KBM-7 (cell line): ENCODE measurements around the gene PRKAG2.

Experiments
- DNase-seq: peaks from one replicate; pipeline ENCODE4 v3.0.0-alpha.2; 2015
- in situ Hi-C: fragments of 300-500 bp; cut with MboI; formaldehyde crosslinking; loops from 2 replicates; pipeline ENCODE4 v1.14.3; 2020; ENCODE audit warnings: low sequenced_read_pairs, low pct_unique_long_range_greater_than_20kb, mixed read lengths

Gene PRKAG2

GRCh38 chr7:151814400-151815009 lies 62.4 kb downstream of the PRKAG2 start:
- no peak for DNase-seq
- in situ Hi-C loops = no loop called here

GRCh38 chr7:151813997-151814396 lies 62.9 kb downstream of the PRKAG2 start:
- no peak for DNase-seq
- in situ Hi-C loops = no loop called here

- peak; percentile 33 for DNase-seq
- in situ Hi-C loops = no loop called here
These were observed 63.5 kb downstream of the PRKAG2 start for GRCh38 chr7:151813445-151813844.

- in situ Hi-C loops = no loop called here
- DNase-seq = no peak
These were observed 63.9 kb downstream of the PRKAG2 start for GRCh38 chr7:151812967-151813366.

- in situ Hi-C loops = no loop called here
- DNase-seq = no peak
These were observed 66.3 kb downstream of the PRKAG2 start for GRCh38 chr7:151810441-151811232.

- no peak for DNase-seq
- in situ Hi-C loops = no loop called here
These were observed 67.1 kb downstream of the PRKAG2 start for GRCh38 chr7:151809864-151810170.

- in situ Hi-C loops = no loop called here
- no peak for DNase-seq
These were observed 67.6 kb downstream of the PRKAG2 start for GRCh38 chr7:151809146-151809863.

GRCh38 chr7:151808400-151809145 lies 68.3 kb downstream of the PRKAG2 start:
- no peak for DNase-seq
- in situ Hi-C loops = no loop called here

- DNase-seq = no peak
- in situ Hi-C loops = no loop called here
These were observed 69.1 kb downstream of the PRKAG2 start for GRCh38 chr7:151807846-151808245.

GRCh38 chr7:151806952-151807775 lies 69.8 kb downstream of the PRKAG2 start:
- in situ Hi-C loops = no loop called here
- DNase-seq = no peak

GRCh38 chr7:151806204-151806603 lies 70.7 kb downstream of the PRKAG2 start:
- in situ Hi-C loops = no loop called here
- no peak for DNase-seq

- DNase-seq = no peak
- in situ Hi-C loops = no loop called here
These were observed 71.7 kb downstream of the PRKAG2 start for GRCh38 chr7:151805191-151805590.

GRCh38 chr7:151804756-151805155 lies 72.2 kb downstream of the PRKAG2 start:
- DNase-seq = no peak
- in situ Hi-C loops = no loop called here

GRCh38 chr7:151803841-151804240 lies 73.1 kb downstream of the PRKAG2 start:
- in situ Hi-C loops = no loop called here
- no peak for DNase-seq

GRCh38 chr7:151802469-151802846 lies 74.5 kb downstream of the PRKAG2 start:
- in situ Hi-C loops = no loop called here
- no peak for DNase-seq

- in situ Hi-C loops = no loop called here
These were observed 75.0 kb downstream of the PRKAG2 start for GRCh38 chr7:151801782-151802468.

GRCh38 chr7:151801291-151801690 lies 75.6 kb downstream of the PRKAG2 start:
- in situ Hi-C loops = no loop called here
- DNase-seq = no peak

More at GRCh38 chr7:151801782-151802468, 75.0 kb downstream of the PRKAG2 start:
- DNase-seq = no peak

- in situ Hi-C loops = no loop called here
- no peak for DNase-seq
These were observed 76.1 kb downstream of the PRKAG2 start for GRCh38 chr7:151800861-151801260.
